HepG2 (cell line): ENCODE results near the gene SUSD6. TPM values are rescaled to one million over a fixed set of nuclear protein-coding genes. Genes with fewer than 3 reads are reported as not detected.

Experiments
- CEBPB ChIP-seq: IDR thresholded peaks from 2 replicates; pipeline ENCODE4 v1.6.1; 2011; ENCODE audit warnings: low read depth, low read length, improper control_type of control experiment, borderline replicate concordance
- CREB1 ChIP-seq, 2 experiments: fragments of 450-650 bp in 1 of 2; IDR thresholded peaks; 2 replicates each; pipeline ENCODE4 v1.6.1; 2016 to 2017; ENCODE audit warnings: control low read depth in 1 of 2, mild to moderate bottlenecking in 1 of 2, missing compliant biosample characterization in 1 of 2, missing genetic modification characterization in 1 of 2
- FOXA3 ChIP-seq: IDR thresholded peaks from 2 replicates; pipeline ENCODE4 v1.6.1; 2016; ENCODE audit warnings: missing genetic modification reagents, missing compliant biosample characterization
- HMGA1 ChIP-seq: sonication (generic); formaldehyde crosslinking; conservative IDR thresholded peaks from 2 replicates; pipeline ENCODE4 v1.4.0; 2020; ENCODE audit warnings: missing genetic modification reagents
- HMGXB3 ChIP-seq: sonication (generic); formaldehyde crosslinking; IDR thresholded peaks from 2 replicates; pipeline ENCODE4 v1.4.0; 2020; ENCODE audit warnings: missing genetic modification reagents, borderline replicate concordance
- HNF1B ChIP-seq: sonication (generic); formaldehyde crosslinking; IDR thresholded peaks from 2 replicates; pipeline ENCODE4 v1.5.1; 2020; ENCODE audit warnings: mild to moderate bottlenecking, moderate library complexity, missing genetic modification reagents
- IRX3 ChIP-seq: sonication (generic); formaldehyde crosslinking; IDR thresholded peaks from 2 replicates; pipeline ENCODE4 v1.8.1; 2023; ENCODE audit warnings: mild to moderate bottlenecking, low read depth, missing genetic modification reagents, borderline replicate concordance
- NR2F2 ChIP-seq: IDR thresholded peaks from 2 replicates; pipeline ENCODE4 v1.6.1; 2012; ENCODE audit warnings: low read depth, inconsistent platforms, borderline replicate concordance
- RFX3 ChIP-seq: IDR thresholded peaks from 2 replicates; pipeline ENCODE4 v1.6.1; 2016; ENCODE audit warnings: missing biosample characterization, missing genetic modification reagents
- SNAPC2 ChIP-seq: sonication (generic); formaldehyde crosslinking; IDR thresholded peaks from 2 replicates; pipeline ENCODE4 v1.8.1; 2022; ENCODE audit warnings: mild to moderate bottlenecking, missing genetic modification reagents
- XBP1 ChIP-seq: sonication (generic); formaldehyde crosslinking; IDR thresholded peaks from 2 replicates; pipeline ENCODE4 v1.5.0; 2020; ENCODE audit warnings: missing genetic modification reagents
- ZFY ChIP-seq: sonication (generic); formaldehyde crosslinking; IDR thresholded peaks from 2 replicates; pipeline ENCODE4 v1.4.0; 2020; ENCODE audit warnings: missing genetic modification reagents
- polyA plus RNA-seq, 8 experiments: library from polyadenylated mRNA; depleted of rRNA in 3 of 8; stranded (reverse) in 7 of 8; unstranded in 1 of 8; fragments of >200 nt; fragmentation: Illumina TruSeq in 4 of 8; extraction: Trizol in 4 of 8; gene quantifications; 2 replicates each; pipeline versions ENCODE4 v1.2.1 to v1.2.3, GENCODE V29; 2011 to 2016; ENCODE audit warnings: low read depth in 4 of 8, missing spikeins in 1 of 8, mixed read lengths in 1 of 8; ENCODE audit not compliant: insufficient read depth in 1 of 8
- total RNA-seq, 5 experiments: library from RNA; depleted of rRNA; stranded (reverse); fragments of >200 nt; fragmentation: Illumina TruSeq; extraction: Trizol; gene quantifications; 2 replicates each; pipeline ENCODE4 v1.2.3, GENCODE V29; 2016; ENCODE audit warnings: low read depth in 1 of 5
- TF ChIP-seq, protein P1 (sequence below): sonication (generic); formaldehyde crosslinking; IDR thresholded peaks from 2 replicates; pipeline ENCODE4 v1.8.0; 2022; ENCODE audit warnings: mild to moderate bottlenecking, missing genetic modification reagents
- TF ChIP-seq, protein P2 (sequence below): sonication (generic); formaldehyde crosslinking; IDR thresholded peaks from 2 replicates; pipeline ENCODE4 v1.9.0; 2022; ENCODE audit warnings: missing genetic modification reagents, mild to moderate bottlenecking, borderline replicate concordance
- TF ChIP-seq, protein P3 (sequence below): sonication (generic); formaldehyde crosslinking; IDR thresholded peaks from 2 replicates; pipeline ENCODE4 v1.4.0; 2020; ENCODE audit warnings: mild to moderate bottlenecking, missing genetic modification reagents

The SUSD6 gene
- total and polyA plus RNA-seq, 2 of the 13 experiments (the other 11 are each of a cell fraction or from before 2014, with no cell fraction given): 7.2 to 7.4 TPM

DNA sequence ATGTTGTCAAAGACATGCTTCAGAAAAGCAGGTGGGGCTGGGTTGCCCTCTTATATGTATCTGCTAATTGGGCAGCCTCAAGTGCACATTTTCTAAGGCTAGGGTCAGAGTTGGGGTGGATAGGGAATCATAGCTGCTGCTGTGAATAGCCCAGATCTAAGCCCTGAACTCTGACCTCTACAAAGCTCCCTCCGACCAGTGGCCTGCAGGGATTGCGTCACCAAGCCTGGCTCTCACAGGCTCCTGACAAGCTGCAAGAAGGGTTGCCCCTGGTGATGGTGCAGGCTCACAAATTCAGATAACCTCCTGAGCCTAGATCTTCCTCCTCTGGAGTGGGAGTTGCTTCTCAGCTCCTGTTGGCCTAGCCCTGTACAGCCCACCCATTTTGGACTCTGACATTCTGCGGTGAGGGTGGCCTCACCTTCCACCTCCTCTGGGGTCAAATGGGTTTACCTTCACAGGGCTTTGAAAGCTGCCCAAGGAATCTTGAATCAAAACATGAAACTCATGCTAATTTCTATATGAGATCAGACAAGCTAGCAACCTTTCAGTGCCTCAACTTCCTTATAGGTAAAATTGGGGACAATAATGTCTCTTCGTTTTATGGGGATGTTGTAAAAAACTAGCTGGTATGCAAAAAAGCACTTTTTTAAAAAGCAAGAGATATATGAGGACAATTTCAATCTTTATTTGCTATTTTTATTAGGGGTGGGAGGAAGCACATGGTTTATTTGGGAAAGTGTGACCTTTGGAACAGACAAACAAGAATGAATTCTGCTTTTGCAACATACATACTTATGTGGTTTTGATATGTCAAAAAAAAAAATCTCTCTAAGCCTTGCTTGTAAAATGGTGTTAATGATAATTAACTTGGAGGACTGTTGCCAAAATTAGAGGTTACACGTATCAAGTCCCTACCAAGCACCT lies 4.9 kb upstream of the SUSD6 start (continued):
- TF ChIP-seq RFX3 (CRISPR knock-in tag) (peak; percentile 56; the same call in 1 of the 2 replicates), FOXA3 (CRISPR knock-in tag) (peak; percentile 56; the same call in 1 of the 2 replicates), CREB1 (IDR thresholded peaks at IDR 0.05) (0 out of 2 replicates have a peak, but pooled peaks have one; percentile 23), CREB1 (CRISPR knock-in tag; IDR thresholded peaks at IDR 0.05) (no peak), ZFY (CRISPR knock-in tag) (no peak; the same call in 1 of the 2 replicates), HNF1B (CRISPR knock-in tag) (0 out of 2 replicates have a peak, but pooled peaks have one; percentile 30), HMGXB3 (CRISPR knock-in tag) (no peak), HMGA1 (CRISPR knock-in tag) (no peak), SNAPC2 (peak; percentile 74; the same call in 1 of the 2 replicates), XBP1 (CRISPR knock-in tag) (no peak), NR2F2 (peak; percentile 73; the same call in 1 of the 2 replicates), IRX3 (CRISPR knock-in tag) (0 out of 2 replicates have a peak, but pooled peaks have one; percentile 53), CEBPB (peak; percentile 99)
- TF ChIP-seq, protein P1, sequence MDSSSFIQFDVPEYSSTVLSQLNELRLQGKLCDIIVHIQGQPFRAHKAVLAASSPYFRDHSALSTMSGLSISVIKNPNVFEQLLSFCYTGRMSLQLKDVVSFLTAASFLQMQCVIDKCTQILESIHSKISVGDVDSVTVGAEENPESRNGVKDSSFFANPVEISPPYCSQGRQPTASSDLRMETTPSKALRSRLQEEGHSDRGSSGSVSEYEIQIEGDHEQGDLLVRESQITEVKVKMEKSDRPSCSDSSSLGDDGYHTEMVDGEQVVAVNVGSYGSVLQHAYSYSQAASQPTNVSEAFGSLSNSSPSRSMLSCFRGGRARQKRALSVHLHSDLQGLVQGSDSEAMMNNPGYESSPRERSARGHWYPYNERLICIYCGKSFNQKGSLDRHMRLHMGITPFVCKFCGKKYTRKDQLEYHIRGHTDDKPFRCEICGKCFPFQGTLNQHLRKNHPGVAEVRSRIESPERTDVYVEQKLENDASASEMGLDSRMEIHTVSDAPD (CRISPR knock-in tag): 0 out of 2 replicates have a peak, but pooled peaks have one; percentile 26
- TF ChIP-seq, protein P2, sequence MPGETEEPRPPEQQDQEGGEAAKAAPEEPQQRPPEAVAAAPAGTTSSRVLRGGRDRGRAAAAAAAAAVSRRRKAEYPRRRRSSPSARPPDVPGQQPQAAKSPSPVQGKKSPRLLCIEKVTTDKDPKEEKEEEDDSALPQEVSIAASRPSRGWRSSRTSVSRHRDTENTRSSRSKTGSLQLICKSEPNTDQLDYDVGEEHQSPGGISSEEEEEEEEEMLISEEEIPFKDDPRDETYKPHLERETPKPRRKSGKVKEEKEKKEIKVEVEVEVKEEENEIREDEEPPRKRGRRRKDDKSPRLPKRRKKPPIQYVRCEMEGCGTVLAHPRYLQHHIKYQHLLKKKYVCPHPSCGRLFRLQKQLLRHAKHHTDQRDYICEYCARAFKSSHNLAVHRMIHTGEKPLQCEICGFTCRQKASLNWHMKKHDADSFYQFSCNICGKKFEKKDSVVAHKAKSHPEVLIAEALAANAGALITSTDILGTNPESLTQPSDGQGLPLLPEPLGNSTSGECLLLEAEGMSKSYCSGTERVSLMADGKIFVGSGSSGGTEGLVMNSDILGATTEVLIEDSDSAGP (CRISPR knock-in tag): peak; percentile 71
- TF ChIP-seq, protein P3, sequence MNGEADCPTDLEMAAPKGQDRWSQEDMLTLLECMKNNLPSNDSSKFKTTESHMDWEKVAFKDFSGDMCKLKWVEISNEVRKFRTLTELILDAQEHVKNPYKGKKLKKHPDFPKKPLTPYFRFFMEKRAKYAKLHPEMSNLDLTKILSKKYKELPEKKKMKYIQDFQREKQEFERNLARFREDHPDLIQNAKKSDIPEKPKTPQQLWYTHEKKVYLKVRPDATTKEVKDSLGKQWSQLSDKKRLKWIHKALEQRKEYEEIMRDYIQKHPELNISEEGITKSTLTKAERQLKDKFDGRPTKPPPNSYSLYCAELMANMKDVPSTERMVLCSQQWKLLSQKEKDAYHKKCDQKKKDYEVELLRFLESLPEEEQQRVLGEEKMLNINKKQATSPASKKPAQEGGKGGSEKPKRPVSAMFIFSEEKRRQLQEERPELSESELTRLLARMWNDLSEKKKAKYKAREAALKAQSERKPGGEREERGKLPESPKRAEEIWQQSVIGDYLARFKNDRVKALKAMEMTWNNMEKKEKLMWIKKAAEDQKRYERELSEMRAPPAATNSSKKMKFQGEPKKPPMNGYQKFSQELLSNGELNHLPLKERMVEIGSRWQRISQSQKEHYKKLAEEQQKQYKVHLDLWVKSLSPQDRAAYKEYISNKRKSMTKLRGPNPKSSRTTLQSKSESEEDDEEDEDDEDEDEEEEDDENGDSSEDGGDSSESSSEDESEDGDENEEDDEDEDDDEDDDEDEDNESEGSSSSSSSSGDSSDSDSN (CRISPR knock-in tag): peak; percentile 25; the same call in 1 of the 2 replicates
